Measurements from ENCODE around the gene FKBP15. TPM values are rescaled to one million over a fixed set of nuclear protein-coding genes. Genes with fewer than 3 reads are reported as not detected.

FKBP15 gene
- total and polyA plus RNA-seq, 2 of the 13 experiments (the other 11 are each of a cell fraction or from before 2014, with no cell fraction given), result 12.3 to 18.6 TPM

- in situ Hi-C loops (cut with HindIII; ENCODE audit: extremely low pct_ligation_motif_present, low pct_unique_long_range_greater_than_20kb), result loop anchor here (5.0 kb wide), 1 partner anchor 387 kb away; no protein-coding TSS in a partner anchor
- no peak overlapping the region for H2AFZ ChIP-seq (ENCODE audit: low read length)
- POLR2A ChIA-PET, result no interaction called here
- no peaks in the 10 kb centered on the region; the same call in 1 of the 2 replicates for H4K20me1 ChIP-seq (ENCODE audit: insufficient read depth, low read length)
- peaks cover 12% of the 10 kb centered on the region for H3K79me2 ChIP-seq (ENCODE audit: insufficient read depth, low read length)
- H3K4me3 ChIP-seq (replicated peaks in 1 of 3; ENCODE audit: insufficient read depth in 1 of 3, low read depth in 2 of 3, low read length in 3 of 3), result no peak overlapping the region
- no peaks in the 10 kb centered on the region for H3K9me3 ChIP-seq (ENCODE audit: low read length)
- FAIRE-seq (no peak), DNase-seq (ENCODE audit: low spot score) (no peak), ATAC-seq (no peak)
- H3K27me3 ChIP-seq (ENCODE audit: control insufficient read depth in 1 of 2, insufficient read depth in 2 of 2, low read length in 2 of 2), result no peaks in the 10 kb centered on the region; a peak in 1 of 5 replicates
- WGBS (ENCODE audit: low lambda C conversion rate), result 97% methylated on average over 2 of the region's 2 CpGs
- H3K9ac ChIP-seq (ENCODE audit: insufficient read depth, low read depth, low read length), result no peak overlapping the region
- no TSS peak for BruUV-seq (replicated peaks)
- CTCF ChIA-PET (ENCODE audit: low intra/inter-chr PET ratio, low total read pairs), result no interaction called here
- H3K4me1 ChIP-seq (ENCODE audit: insufficient read depth, low read length), result peaks cover 11% of the 10 kb centered on the region
- intact Hi-C loops (cut with micrococcal nuclease; ENCODE audit: unreplicated experiment), result loop anchor here (10.0 kb wide), 2 partner anchors 135 to 385 kb away; partner anchors contain the start of gene ALAD
- no peak overlapping the region for H3K27ac ChIP-seq (ENCODE audit: extremely low read length, insufficient read depth, low read length)
- no peak overlapping the region for H3K4me2 ChIP-seq (ENCODE audit: low read depth, low read length)
- H3K36me3 ChIP-seq (replicated peaks in 1 of 2; ENCODE audit: control insufficient read depth in 1 of 2, insufficient read depth in 2 of 2, low read length in 2 of 2), result peaks cover 16 to 51% of the 10 kb centered on the region in 2 experiments
- TF ChIP-seq HES4 (CRISPR knock-in tag; IDR thresholded peaks at IDR 0.05; ENCODE audit: borderline replicate concordance) (no peak), YEATS4 (CRISPR knock-in tag; IDR thresholded peaks at IDR 0.05; ENCODE audit: borderline replicate concordance) (no peak), NRL (CRISPR knock-in tag; IDR thresholded peaks at IDR 0.05; ENCODE audit: borderline replicate concordance) (no peak), AGO2 (optimal IDR thresholded peaks at IDR 0.05; ENCODE audit: low read depth, low read length) (no peak), RAD51 (IDR thresholded peaks at IDR 0.05; ENCODE audit: borderline replicate concordance) (no peak), SP2 (CRISPR knock-in tag; IDR thresholded peaks at IDR 0.05) (no peak), ZBTB26 (CRISPR knock-in tag; IDR thresholded peaks at IDR 0.05; ENCODE audit: borderline replicate concordance) (no peak), ZNF841 (CRISPR knock-in tag; IDR thresholded peaks at IDR 0.05; ENCODE audit: borderline replicate concordance) (no peak), TCF7L2 (IDR thresholded peaks at IDR 0.05; ENCODE audit: low read depth, low read length) (no peak), FOXO4 (CRISPR knock-in tag; conservative IDR thresholded peaks at IDR 0.05) (no peak), ZNF24 (IDR thresholded peaks at IDR 0.05) (no peak), ZSCAN12 (CRISPR knock-in tag; IDR thresholded peaks at IDR 0.05) (no peak), FOSL2 (CRISPR knock-in tag; IDR thresholded peaks at IDR 0.05) (no peak), NR3C1 (CRISPR knock-in tag; IDR thresholded peaks at IDR 0.05) (no peak), DNMT1 (CRISPR knock-in tag; IDR thresholded peaks at IDR 0.05) (no peak), IKZF4 (CRISPR knock-in tag; IDR thresholded peaks at IDR 0.05; ENCODE audit: borderline replicate concordance, low read depth, not compliant biosample characterization) (no peak), SSRP1 (CRISPR knock-in tag; IDR thresholded peaks at IDR 0.05) (no peak)
Observed at GRCh38 chr9:113269871-113270270, 48.8 kb upstream of the FKBP15 start.

Data from HepG2 (cell line).